Esophagus squamous epithelium (tissue), 4 donors: ENCODE measurements around the gene MYH7.

Experiments
- CTCF ChIP-seq, 6 experiments: fragments of 450-650 bp in 4 of 6; fragments of 200-600 bp in 2 of 6; sonication (generic) in 2 of 6; IDR thresholded peaks; one replicate each; pipeline ENCODE4 v1.5.1; 2016 to 2019; ENCODE audit warnings: antibody characterized with exemption in 6 of 6, mild to moderate bottlenecking in 4 of 6, moderate library complexity in 4 of 6
- POLR2A ChIP-seq, 4 donors: fragments of 450-650 bp; IDR thresholded peaks; one replicate each; pipeline ENCODE4 v1.6.1; 2017; ENCODE audit warnings: antibody characterized with exemption in 4 of 4, mild to moderate bottlenecking in 4 of 4, moderate library complexity in 3 of 4

GRCh38 chr14:23449314-23449713, 13.9 kb upstream of the MYH7 start:
- TF ChIP-seq CTCF (IDR thresholded peaks at IDR 0.05), result no peak
- no peak for TF ChIP-seq POLR2A (IDR thresholded peaks at IDR 0.05)
